PC-3 (cell line): Measurements from ENCODE around the gene RBBP8NL. TPM values are rescaled to one million over a fixed set of nuclear protein-coding genes. Genes with fewer than 3 reads are reported as not detected.

Experiments used
- ATAC-seq: fragments of 200-7000 bp; cut with Tn5 transposase; 2 replicates; pipeline ENCODE4 v1.9.1; 2020; ENCODE audit warnings: mild to moderate bottlenecking, moderate library complexity
- BruUV-seq: library from RNA; stranded (reverse); fragments of 400-500 nt; replicated peaks from 2 replicates; lab custom pipeline; 2021; lab: Mats Ljungman, UMichigan
- CTCF ChIA-PET: fragments of 300-600 bp; sonication (Branson Sonifier 250); formaldehyde crosslinking; loops from one replicate; lab custom pipeline; 2022; ENCODE audit warnings: antibody characterized with exemption; lab: Charles Lee
- POLR2A ChIA-PET: fragments of 300-600 bp; sonication (Branson Sonifier 250); formaldehyde crosslinking; loops from one replicate; lab custom pipeline; 2022; ENCODE audit warnings: antibody characterized with exemption; ENCODE audit not compliant: unreplicated experiment; lab: Charles Lee
- DNase-seq: peaks from one replicate; pipeline ENCODE4 v3.0.0-alpha.2; 2015
- H2AFZ ChIP-seq: fragments of 300-600 bp; sonication (generic); 2 replicates; pipeline ENCODE4 v1.6.0; 2016; ENCODE audit warnings: antibody characterized with exemption, low read length
- H3F3A ChIP-seq: fragments of 300-600 bp; sonication (generic); one replicate; pipeline ENCODE4 v1.6.0; 2017; ENCODE audit warnings: antibody characterized with exemption, low read length, control low read depth, mild to moderate bottlenecking; ENCODE audit not compliant: unreplicated experiment
- H3K27ac ChIP-seq: fragments of 300-600 bp; sonication (generic); 2 replicates; pipeline ENCODE4 v1.5.1; 2016; ENCODE audit warnings: mild to moderate bottlenecking, low read length
- H3K27me3 ChIP-seq: fragments of 300-600 bp; sonication (generic); 2 replicates; pipeline ENCODE4 v1.6.1; 2016; ENCODE audit warnings: low read length, mixed read lengths
- H3K36me3 ChIP-seq: fragments of 300-600 bp; sonication (generic); 2 replicates; pipeline ENCODE4 v1.6.1; 2016; ENCODE audit warnings: low read depth, mixed run types, low read length, mixed read lengths
- H3K4me1 ChIP-seq: fragments of 300-600 bp; sonication (generic); 2 replicates; pipeline ENCODE4 v1.5.1; 2016; ENCODE audit warnings: low read length; ENCODE audit not compliant: insufficient read depth
- H3K4me2 ChIP-seq: fragments of 300-600 bp; sonication (generic); 2 replicates; pipeline ENCODE4 v1.6.0; 2016; ENCODE audit warnings: low read length
- H3K4me3 ChIP-seq: fragments of 300-600 bp; sonication (generic); 2 replicates; pipeline ENCODE4 v1.5.1; 2016; ENCODE audit warnings: mild to moderate bottlenecking, low read length, mixed read lengths
- H3K79me2 ChIP-seq: fragments of 300-600 bp; sonication (generic); 2 replicates; pipeline ENCODE4 v1.6.1; 2017; ENCODE audit warnings: low read length, mixed read lengths
- H3K9ac ChIP-seq: fragments of 300-600 bp; sonication (generic); 2 replicates; pipeline ENCODE4 v1.6.0; 2016; ENCODE audit warnings: mild to moderate bottlenecking, low read length
- H3K9me2 ChIP-seq: fragments of 300-600 bp; sonication (generic); replicated peaks from 2 replicates; pipeline ENCODE4 v1.6.1; 2016; ENCODE audit warnings: mixed run types, low read length, mixed read lengths
- H3K9me3 ChIP-seq: fragments of 300-600 bp; sonication (generic); 2 replicates; pipeline ENCODE4 v1.6.1; 2016; ENCODE audit warnings: low read length, mixed read lengths
- H4K20me1 ChIP-seq: fragments of 300-600 bp; sonication (generic); 2 replicates; pipeline ENCODE4 v1.6.1; 2016; ENCODE audit warnings: low read length, mixed read lengths
- CTCF ChIP-seq: fragments of 300-600 bp; sonication (generic); conservative IDR thresholded peaks from 2 replicates; pipeline ENCODE4 v1.5.1; 2017; ENCODE audit warnings: antibody characterized with exemption, low read depth, mild to moderate bottlenecking, low read length
- EZH2 ChIP-seq: fragments of 300-600 bp; sonication (generic); IDR thresholded peaks from one replicate; pipeline ENCODE4 v1.6.1; 2017; ENCODE audit warnings: antibody characterized with exemption, mild to moderate bottlenecking, low read length; ENCODE audit not compliant: unreplicated experiment
- EZH2phosphoT487 ChIP-seq: fragments of 300-600 bp; sonication (generic); IDR thresholded peaks from 2 replicates; pipeline ENCODE4 v1.6.1; 2018; ENCODE audit warnings: mild to moderate bottlenecking, antibody characterized with exemption, low read length, borderline replicate concordance
- intact Hi-C: fragments of 100-400 bp; cut with micrococcal nuclease; formaldehyde crosslinking; loops from 2 replicates; pipeline ENCODE4 v1.9.0; 2023
- total RNA-seq: library from RNA; depleted of rRNA; stranded (reverse); fragments of >200 nt; gene quantifications from 2 replicates; pipeline ENCODE4 v1.2.3, GENCODE V29; 2014

Gene RBBP8NL
- total RNA-seq, 1 experiment from 2014 or later: 9.4 TPM

- H3F3A ChIP-seq: no peaks in the 10 kb centered on the region
- BruUV-seq: no TSS peak
- CTCF ChIA-PET: no interaction called here
Observed at GRCh38 chr20:62398120-62398821, 29.1 kb downstream of the RBBP8NL start.

DNA sequence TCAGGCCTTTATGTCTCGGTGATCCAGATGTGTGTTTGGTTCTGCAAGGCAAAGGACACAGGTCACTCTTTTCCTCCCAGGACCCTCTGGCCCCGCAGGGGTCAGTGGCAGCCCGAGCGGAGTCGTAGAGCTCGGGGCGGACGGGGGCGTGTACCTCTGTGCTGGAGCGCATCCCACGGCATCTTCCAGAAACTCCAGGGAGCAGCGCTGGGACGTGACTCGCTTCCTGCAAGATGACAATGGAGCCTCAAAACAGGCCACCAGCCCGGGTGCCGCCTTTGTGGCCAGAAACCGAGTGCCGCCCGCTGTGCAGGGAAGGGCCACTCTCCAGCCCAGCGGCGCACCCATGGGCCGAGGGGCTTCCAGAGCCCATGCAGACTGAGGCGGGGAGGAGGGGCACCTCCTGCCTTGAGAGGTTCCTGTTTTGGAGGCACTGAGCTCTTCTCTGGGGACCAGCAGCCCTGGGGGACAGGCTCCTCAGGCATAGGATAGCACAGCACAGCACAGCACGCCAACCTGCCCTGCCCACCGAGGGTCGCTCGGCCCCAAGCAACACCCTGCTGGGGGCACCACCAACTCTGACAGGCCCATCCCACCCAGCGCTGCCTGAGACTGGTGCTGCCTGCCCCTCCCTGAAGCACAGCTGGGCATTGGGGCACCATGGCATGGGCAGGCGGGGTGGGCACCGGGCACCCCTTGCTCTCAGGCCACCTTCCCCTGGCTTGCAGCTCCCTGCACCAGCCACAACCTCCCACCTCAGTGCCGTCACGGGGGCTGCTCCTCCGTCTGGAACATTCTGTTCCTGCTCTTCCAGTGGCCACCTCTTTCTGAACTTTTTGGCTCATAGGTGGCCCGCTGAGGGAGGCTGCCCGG lies 30.7 kb downstream of the RBBP8NL start:
- CTCF ChIA-PET: no interaction called here
- Histone ChIP-seq H3K27ac (no peak overlapping the region), H3K4me1 (no peaks in the 10 kb centered on the region), H3F3A (no peaks in the 10 kb centered on the region), H3K4me3 (no peak overlapping the region), H3K9ac (no peak overlapping the region), H3K36me3 (no peaks in the 10 kb centered on the region), H3K27me3 (no peaks in the 10 kb centered on the region), H3K9me3 (no peaks in the 10 kb centered on the region), H2AFZ (no peak overlapping the region), H3K79me2 (no peaks in the 10 kb centered on the region), H3K4me2 (no peak overlapping the region), H4K20me1 (no peaks in the 10 kb centered on the region), H3K9me2 (no peaks in the 10 kb centered on the region)
- intact Hi-C loops: no loop called here
- no TSS peak for BruUV-seq
- DNase-seq (no peak), ATAC-seq (no peak)
- POLR2A ChIA-PET: no interaction called here
- no peak for TF ChIP-seq EZH2
- TF ChIP-seq EZH2phosphoT487: no peak
- no peak for TF ChIP-seq CTCF

More at GRCh38 chr20:62398120-62398821, 29.1 kb downstream of the RBBP8NL start:
- Histone ChIP-seq H2AFZ (no peak overlapping the region), H3K36me3 (peaks cover 3% of the 10 kb centered on the region; the same call in 1 of the 2 replicates), H3K4me1 (no peaks in the 10 kb centered on the region), H3K79me2 (no peaks in the 10 kb centered on the region), H3K9me2 (no peaks in the 10 kb centered on the region), H3K4me3 (no peak overlapping the region), H3K4me2 (no peak overlapping the region), H3K9ac (no peak overlapping the region), H3K27ac (no peak overlapping the region), H3K27me3 (no peaks in the 10 kb centered on the region), H3K9me3 (no peaks in the 10 kb centered on the region), H4K20me1 (no peaks in the 10 kb centered on the region)
- POLR2A ChIA-PET: no interaction called here
- ATAC-seq (no peak), DNase-seq (no peak)
- TF ChIP-seq EZH2 (no peak), CTCF (no peak), EZH2phosphoT487 (no peak)
- intact Hi-C loops: no loop called here
